GF-D8 (cell line): ENCODE results near the gene CFAP221.

Source experiments
- DNase-seq: peaks from one replicate; lab custom pipeline; 2025; lab: John Stamatoyannopoulos, UW

CFAP221 gene

GRCh38 chr2:119645173-119645855, 101.1 kb downstream of the CFAP221 start:
- DNase-seq: no peak

- DNase-seq: no peak
Observed at GRCh38 chr2:119646149-119646548, 101.9 kb downstream of the CFAP221 start.

- no peak for DNase-seq
Observed at GRCh38 chr2:119647440-119648169, 103.4 kb downstream of the CFAP221 start.

- DNase-seq: no peak
Observed at GRCh38 chr2:119649364-119649917, 105.2 kb downstream of the CFAP221 start.

GRCh38 chr2:119650206-119650605, 106.0 kb downstream of the CFAP221 start:
- DNase-seq: no peak

- DNase-seq: no peak
Observed at GRCh38 chr2:119650846-119651370, 106.7 kb downstream of the CFAP221 start.

- no peak for DNase-seq
Observed at GRCh38 chr2:119657466-119658145, 113.4 kb downstream of the CFAP221 start.

GRCh38 chr2:119659601-119660342, 115.5 kb downstream of the CFAP221 start:
- no peak for DNase-seq

GRCh38 chr2:119660343-119660658, 116.1 kb downstream of the CFAP221 start:
- no peak for DNase-seq

- DNase-seq: no peak
Observed at GRCh38 chr2:119662297-119662696, 118.0 kb downstream of the CFAP221 start.

- no peak for DNase-seq
Observed at GRCh38 chr2:119668546-119668945, 124.3 kb downstream of the CFAP221 start.

- no peak for DNase-seq
Observed at GRCh38 chr2:119671016-119671415, 126.8 kb downstream of the CFAP221 start.

- DNase-seq: no peak
Observed at GRCh38 chr2:119671752-119672151, 127.5 kb downstream of the CFAP221 start.

GRCh38 chr2:119672161-119672862, 128.1 kb downstream of the CFAP221 start:
- DNase-seq: no peak

GRCh38 chr2:119673796-119674195, 129.5 kb downstream of the CFAP221 start:
- no peak for DNase-seq

- no peak for DNase-seq
Observed at GRCh38 chr2:119674711-119675500, 130.7 kb downstream of the CFAP221 start.

- DNase-seq: no peak
Observed at GRCh38 chr2:119678021-119678656, 133.9 kb downstream of the CFAP221 start.

- no peak for DNase-seq
Observed at GRCh38 chr2:119679526-119679837, 135.2 kb downstream of the CFAP221 start.

- DNase-seq: no peak
Observed at GRCh38 chr2:119679846-119680245, 135.6 kb downstream of the CFAP221 start.
